Testis (tissue), 2 donors: ENCODE results near the gene HOXC11.

Experiments used
- POLR2A ChIP-seq: fragments of 450-650 bp; IDR thresholded peaks from one replicate; pipeline ENCODE4 v1.6.1; 2017; ENCODE audit warnings: antibody characterized with exemption, mild to moderate bottlenecking, moderate library complexity
- TF ChIP-seq, protein P1 (sequence below), 3 experiments: fragments of 450-650 bp in 2 of 3; fragments of 200-600 bp in 1 of 3; sonication (generic) in 1 of 3; IDR thresholded peaks; one replicate each; pipeline ENCODE4 v1.5.1; 2016 to 2019; ENCODE audit warnings: antibody characterized with exemption in 3 of 3, mild to moderate bottlenecking in 2 of 3, moderate library complexity in 1 of 3

DNA sequence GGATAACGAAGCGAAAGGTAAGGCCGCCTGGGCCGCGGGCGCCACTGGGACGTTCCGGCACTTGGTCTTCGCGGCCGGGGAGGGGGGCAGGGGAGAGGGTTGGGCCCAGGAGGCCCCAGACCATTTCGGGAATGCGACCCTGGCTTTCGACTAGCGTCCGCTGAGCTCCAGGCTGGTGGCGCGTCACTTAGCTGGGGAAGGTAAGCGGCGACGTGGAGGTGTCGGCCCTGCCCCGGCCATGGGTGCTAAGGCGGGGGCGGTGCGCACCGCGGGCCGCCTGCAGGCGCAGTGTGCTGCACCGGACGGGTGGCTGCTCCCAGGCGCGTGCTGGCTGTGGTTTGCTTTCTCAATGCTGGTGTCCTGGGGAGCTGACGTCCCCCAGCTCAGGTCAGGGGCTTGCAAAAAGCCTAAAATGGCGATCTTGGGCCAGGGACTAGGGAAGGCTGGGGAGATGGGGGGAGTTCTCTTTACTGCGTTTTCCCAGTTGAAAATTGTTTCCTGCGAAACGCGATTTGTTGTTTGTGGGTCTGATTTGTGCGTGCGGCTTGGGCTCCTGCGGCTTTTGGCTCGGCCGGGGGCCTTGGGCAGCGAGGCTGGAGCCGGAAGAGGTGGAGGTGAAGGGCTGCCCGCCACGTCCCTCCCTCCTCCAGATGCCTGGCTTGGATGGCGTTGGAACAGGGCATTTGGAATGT is 13.2 kb downstream of the HOXC11 start:
- TF ChIP-seq, protein P1, sequence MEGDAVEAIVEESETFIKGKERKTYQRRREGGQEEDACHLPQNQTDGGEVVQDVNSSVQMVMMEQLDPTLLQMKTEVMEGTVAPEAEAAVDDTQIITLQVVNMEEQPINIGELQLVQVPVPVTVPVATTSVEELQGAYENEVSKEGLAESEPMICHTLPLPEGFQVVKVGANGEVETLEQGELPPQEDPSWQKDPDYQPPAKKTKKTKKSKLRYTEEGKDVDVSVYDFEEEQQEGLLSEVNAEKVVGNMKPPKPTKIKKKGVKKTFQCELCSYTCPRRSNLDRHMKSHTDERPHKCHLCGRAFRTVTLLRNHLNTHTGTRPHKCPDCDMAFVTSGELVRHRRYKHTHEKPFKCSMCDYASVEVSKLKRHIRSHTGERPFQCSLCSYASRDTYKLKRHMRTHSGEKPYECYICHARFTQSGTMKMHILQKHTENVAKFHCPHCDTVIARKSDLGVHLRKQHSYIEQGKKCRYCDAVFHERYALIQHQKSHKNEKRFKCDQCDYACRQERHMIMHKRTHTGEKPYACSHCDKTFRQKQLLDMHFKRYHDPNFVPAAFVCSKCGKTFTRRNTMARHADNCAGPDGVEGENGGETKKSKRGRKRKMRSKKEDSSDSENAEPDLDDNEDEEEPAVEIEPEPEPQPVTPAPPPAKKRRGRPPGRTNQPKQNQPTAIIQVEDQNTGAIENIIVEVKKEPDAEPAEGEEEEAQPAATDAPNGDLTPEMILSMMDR (IDR thresholded peaks at IDR 0.05) = peak in 1 of 3 experiments; percentile 7
- no peak for TF ChIP-seq POLR2A
